KOPT-K1 (cell line): ENCODE measurements around the gene ADTRP.
"Not testable (repeated sequence)": the region's sequence is repeated elsewhere in the genome, so short reads cannot be mapped to it uniquely, and the experiment has no call there.

Source experiments
- H3K27ac ChIP-seq: fragments of 200-600 bp; sonication (generic); 2 replicates; pipeline ENCODE4 v1.5.1; 2016; ENCODE audit warnings: antibody characterized with exemption, mild to moderate bottlenecking, low read depth, low read length; ENCODE audit not compliant: poor library complexity, severe bottlenecking
- H3K36me3 ChIP-seq: fragments of 200-600 bp; sonication (generic); 2 replicates; pipeline ENCODE4 v1.5.1; 2017; ENCODE audit warnings: antibody characterized with exemption, mild to moderate bottlenecking, low read length, moderate library complexity; ENCODE audit not compliant: insufficient read depth
- H3K9me3 ChIP-seq: fragments of 200-600 bp; sonication (generic); 2 replicates; pipeline ENCODE4 v1.5.1; 2017; ENCODE audit warnings: antibody characterized with exemption, low read length, mild to moderate bottlenecking; ENCODE audit not compliant: insufficient read depth, poor library complexity, severe bottlenecking

ADTRP gene

DNA sequence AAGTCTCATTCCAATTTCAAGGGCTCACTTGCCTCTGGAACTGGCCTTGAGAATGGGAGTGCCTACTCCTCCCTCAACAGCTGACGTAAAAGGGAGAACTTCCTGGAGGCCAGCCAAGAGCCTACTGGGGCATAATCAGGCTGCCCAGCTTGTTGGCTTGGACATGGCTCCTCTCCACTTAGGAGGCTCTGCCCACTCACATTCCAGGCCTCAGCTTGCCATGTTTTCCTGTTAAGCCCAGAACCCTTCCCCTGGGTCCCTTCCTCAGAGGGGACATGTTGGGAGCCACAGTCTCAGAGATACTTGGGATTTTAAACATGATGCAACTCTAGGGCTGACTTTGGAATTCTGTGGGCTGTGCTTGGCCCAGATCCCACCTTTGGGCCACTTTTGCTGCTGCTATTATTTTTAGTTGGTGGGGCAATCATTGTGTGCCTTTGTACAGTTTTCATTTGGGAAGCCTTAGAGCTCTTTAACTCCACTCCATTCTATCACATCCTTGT, 31.5 kb upstream of the ADTRP start:
- Histone ChIP-seq H3K27ac (no peak overlapping the region), H3K36me3 (no peaks in the 10 kb centered on the region)

DNA sequence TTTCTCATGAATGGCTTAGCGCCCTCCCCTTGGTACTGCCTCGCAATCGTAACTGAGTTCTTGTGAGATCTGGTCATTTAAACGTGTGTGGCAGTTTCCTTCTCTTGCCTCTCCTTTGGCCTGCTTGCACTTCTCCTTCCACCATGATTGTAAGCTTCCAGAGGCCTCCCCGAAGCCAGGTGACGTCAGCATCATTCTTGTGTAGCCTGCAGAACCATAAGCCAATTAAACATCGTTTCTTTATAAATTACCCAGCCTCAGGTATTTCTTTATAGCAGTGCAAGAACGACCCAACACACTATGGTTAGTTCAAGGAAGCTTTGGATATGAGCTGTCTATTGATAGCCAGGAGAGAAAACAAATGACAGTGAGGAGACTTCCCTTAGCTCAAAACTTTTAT, 29.5 kb upstream of the ADTRP start:
- Histone ChIP-seq H3K36me3 (no peaks in the 10 kb centered on the region), H3K9me3 (no peaks in the 10 kb centered on the region), H3K27ac (no peak overlapping the region)

More for the DNA sequence above, 31.5 kb upstream of the ADTRP start:
- no peaks in the 10 kb centered on the region for H3K9me3 ChIP-seq

DNA sequence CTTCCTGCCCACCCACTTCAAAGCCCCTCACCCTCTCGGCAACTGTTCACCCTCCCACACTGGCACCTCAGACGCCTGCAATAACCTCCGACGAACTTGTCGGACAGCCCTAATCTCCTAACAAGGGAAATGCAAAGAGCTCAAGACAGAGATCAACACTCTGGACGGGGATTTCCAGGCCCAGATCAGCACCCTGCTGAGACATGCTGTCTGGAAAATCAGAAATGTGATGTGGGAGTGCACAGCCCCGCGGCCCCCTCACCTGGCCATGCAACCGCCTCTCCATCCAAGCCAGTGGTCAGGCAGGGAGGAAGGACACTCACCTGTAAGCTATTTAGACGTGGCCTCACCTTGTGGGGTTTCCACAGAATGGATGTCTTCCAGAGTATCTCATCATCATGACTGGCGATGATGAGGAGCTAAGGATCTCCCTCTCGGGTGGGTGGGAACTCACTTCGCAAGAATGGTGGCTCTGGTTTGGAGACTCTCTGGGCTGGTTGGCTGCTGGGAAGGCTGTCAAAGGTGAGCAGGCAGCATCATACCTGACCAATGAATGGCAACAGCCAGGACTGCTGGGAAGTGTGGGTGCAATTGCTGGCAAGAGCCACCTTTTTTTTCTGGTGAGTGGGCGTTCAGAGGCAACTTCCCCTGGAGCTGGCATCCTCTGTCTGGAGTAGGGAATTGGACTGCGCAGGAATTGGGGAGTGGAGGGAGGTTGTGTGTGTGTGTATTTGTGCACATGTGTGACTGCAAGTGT, 28.1 kb upstream of the ADTRP start:
- Histone ChIP-seq H3K9me3 (no peaks in the 10 kb centered on the region), H3K36me3 (no peaks in the 10 kb centered on the region), H3K27ac (no peak overlapping the region)

DNA sequence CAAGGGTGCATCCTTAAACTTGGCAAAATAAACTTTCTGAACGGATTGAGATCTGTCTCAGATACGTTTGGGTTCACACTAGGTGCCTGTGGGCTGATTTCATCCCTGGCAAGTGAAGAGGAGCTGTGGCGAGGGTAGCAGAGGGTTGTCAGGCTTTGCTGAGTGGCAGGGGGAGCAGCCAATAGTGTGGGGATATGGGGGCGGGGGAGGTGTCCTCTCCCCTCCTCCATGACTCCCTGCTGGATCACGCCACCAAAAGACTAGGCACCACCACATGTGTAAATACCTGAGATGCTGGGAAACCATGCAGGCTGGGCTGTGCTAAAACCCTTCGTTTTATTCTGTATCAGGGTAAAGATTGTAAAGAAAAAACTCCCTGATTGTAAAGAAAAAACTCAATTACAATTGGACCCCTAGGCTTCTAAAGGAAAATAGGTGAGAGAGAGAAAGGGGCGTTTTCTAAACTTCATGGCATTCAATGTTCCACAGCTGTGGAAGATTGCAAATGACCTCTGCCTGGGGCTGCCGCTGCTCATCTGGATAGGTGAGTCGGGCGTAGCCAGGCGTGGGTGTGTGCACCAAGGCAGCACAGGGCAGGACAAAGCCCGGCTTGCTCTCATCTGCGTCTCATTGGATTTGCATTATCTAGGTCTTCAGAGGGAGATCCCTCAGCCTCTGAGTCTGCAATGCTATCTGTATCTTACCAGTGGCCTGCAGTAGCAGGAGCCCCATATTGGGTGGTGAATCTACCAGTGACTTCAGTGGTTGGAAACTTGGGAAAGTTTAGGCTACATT, 26.9 kb upstream of the ADTRP start:
- Histone ChIP-seq H3K27ac (no peak overlapping the region), H3K9me3 (no peaks in the 10 kb centered on the region), H3K36me3 (no peaks in the 10 kb centered on the region)

DNA sequence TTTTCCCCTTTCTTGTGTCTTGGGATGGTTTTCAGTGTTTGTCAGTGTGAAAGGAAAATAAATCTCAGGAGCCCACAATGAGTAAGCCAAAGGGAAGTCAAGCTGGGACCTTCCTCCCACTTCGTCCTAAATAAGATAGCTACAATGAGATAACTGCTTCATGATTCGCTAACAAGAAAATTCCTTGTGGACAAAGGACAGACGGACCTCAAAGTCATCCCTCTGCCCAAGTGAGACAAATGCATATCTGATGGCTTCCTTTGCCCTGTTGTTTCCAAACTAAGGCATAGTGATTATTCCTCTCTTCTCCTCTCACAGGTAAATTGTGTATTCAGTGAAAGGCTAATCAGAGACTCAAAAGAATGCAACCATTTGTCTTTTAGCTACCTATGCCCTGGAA, 26.1 kb upstream of the ADTRP start:
- Histone ChIP-seq H3K27ac (no peak overlapping the region), H3K36me3 (no peaks in the 10 kb centered on the region), H3K9me3 (no peaks in the 10 kb centered on the region)

DNA sequence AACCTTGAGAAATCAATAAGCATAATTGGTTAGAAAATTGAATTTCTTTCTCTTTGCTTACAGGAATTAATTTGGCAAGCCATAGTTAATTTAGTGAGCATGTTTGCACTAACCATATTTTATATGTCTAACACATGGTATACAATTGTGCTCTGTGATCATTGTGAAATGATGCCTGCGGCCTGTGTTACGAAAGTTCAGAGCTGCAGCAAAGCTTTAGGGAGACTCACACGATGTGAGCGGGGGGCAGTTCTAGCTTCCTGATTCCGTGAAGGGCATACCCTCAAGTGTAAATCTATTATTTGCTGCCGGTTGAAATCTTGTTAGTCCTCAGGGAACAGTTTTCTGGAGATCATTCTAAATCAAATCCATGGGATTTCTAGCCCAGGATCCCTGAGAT, 25.5 kb upstream of the ADTRP start:
- H3K27ac ChIP-seq: no peak overlapping the region
- H3K36me3 ChIP-seq: no peaks in the 10 kb centered on the region
- no peaks in the 10 kb centered on the region for H3K9me3 ChIP-seq

DNA sequence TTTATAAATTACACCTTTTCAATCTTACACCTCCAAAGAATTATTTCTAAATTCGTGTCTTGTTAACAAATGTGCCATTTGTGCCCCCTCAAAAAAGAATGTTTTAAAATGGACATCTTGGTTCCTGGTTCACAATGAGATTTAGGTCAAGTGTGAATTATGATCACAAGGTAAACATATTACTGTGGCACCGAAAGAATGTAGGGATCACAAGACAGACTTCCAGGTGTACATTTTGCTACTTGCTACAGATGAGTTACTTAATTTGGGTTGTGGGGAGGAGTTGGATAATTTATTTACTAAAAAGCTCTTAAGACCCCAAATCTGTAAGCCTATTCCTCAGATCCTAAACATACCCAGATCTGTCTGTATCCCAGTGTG, 25.0 kb upstream of the ADTRP start:
- Histone ChIP-seq H3K27ac (no peak overlapping the region), H3K36me3 (no peaks in the 10 kb centered on the region), H3K9me3 (no peaks in the 10 kb centered on the region)

DNA sequence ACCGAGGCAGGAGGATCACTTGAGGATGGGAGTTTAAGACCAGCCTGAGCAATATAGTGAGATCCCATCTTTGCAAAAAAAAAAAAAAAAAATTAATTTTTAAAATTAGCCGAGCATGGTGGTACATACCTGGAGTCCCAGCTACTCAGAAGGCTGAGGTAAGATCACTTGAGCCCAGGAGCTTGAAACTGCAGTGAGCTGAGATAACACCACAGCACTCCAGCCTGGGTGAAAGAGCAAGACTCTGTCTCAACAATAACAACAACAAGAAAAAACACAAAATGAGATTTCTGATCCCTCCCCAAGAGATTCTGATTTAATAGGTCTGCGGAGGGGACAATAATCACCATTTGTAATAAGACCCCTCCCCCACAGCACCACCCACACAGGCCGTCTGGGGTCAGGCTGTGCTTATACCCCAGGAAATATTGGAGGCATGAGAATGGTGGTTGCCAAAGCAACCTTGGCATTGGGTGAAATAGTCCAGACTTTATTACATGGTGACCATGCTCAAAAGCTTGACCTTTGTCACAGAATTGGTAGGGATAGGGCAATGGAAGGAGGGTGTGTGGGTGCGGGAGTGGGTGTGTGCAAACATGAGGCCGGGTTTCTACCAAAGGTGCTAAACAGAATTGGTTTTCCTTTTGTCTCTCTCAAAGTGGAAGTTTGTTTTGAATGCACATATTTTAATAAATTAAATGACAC, 24.4 kb upstream of the ADTRP start:
- no peak overlapping the region for H3K27ac ChIP-seq
- no peaks in the 10 kb centered on the region for H3K9me3 ChIP-seq
- no peaks in the 10 kb centered on the region for H3K36me3 ChIP-seq

DNA sequence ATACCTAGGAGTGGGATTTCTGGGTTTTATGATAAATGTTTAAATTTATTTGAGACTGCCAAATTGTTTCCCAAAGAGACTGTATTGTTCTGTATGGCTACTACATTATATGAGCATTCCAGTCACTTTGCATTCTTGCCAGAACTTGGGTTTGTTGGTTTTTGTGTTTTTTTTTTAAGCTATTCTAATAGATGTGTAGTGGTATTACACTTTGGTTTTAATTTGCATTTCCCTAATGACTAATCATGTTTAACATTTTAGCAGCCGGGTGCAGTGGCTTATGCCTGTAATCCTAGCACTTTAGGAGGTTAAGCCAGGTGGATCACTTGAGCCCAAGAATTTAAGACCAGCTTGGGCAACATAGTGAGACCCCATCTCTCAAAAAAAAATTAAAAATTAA, 21.9 kb upstream of the ADTRP start:
- H3K27ac ChIP-seq, H3K9me3 ChIP-seq, H3K36me3 ChIP-seq: not testable (repeated sequence)

DNA sequence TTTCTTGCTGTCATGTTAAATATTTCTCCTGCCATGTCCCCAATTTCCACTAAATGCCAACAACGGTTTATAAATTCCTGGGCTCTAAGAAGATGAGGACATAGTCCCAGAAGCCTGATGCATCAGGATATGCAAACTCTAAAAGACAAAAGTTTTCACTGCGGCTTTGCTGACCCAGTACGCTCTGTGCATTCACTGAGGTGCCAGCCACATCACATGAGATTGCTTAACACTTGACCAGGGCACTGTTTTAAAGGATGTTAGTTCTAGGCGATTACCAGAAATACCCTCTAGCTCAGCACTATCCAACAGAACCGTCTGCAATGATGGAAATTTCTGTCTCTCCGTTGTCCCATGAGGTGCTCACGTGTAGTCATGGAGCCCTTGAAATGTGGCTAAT, 19.9 kb upstream of the ADTRP start:
- H3K36me3 ChIP-seq: no peaks in the 10 kb centered on the region
- H3K9me3 ChIP-seq: no peaks in the 10 kb centered on the region
- H3K27ac ChIP-seq: no peak overlapping the region

DNA sequence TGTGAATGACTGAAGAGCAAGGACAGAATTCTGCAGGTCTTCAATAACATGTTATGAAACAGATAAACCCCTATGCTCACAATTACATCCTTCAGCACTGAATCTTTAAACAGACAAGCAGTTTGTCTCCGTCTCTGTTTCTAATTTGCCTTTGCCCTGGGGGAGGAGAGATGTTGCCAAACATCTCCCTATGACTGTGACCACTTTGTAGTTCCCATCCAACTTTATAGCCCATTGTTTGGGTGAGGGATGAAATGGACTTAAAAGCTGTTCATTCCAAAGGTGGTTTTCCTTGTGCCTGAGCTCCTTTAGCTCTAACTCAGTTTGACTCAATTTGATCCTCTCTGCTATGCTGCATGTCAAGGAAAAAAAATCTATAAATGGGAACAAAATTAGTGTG, 19.5 kb upstream of the ADTRP start:
- Histone ChIP-seq H3K27ac (no peak overlapping the region), H3K36me3 (no peaks in the 10 kb centered on the region), H3K9me3 (no peaks in the 10 kb centered on the region)

DNA sequence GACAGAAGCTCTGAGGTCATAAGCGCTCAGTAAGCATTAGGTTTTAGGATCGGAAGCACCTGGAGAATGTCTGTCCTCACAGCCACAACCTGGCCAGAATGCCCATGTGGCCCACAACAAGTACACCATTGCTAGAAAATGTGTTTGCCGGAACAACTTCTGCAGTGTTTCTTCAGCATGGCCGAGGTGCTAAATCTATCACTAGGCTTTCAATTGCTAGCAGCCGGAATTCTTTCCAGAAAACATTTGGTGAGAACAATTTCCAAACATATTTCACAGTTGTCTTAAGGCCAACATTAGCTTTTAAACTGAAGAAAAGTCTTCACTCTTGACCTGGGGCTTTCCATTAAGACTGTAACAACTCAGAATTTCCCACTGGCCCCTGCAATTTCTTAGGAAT, 18.2 kb upstream of the ADTRP start:
- H3K36me3 ChIP-seq: no peaks in the 10 kb centered on the region

DNA sequence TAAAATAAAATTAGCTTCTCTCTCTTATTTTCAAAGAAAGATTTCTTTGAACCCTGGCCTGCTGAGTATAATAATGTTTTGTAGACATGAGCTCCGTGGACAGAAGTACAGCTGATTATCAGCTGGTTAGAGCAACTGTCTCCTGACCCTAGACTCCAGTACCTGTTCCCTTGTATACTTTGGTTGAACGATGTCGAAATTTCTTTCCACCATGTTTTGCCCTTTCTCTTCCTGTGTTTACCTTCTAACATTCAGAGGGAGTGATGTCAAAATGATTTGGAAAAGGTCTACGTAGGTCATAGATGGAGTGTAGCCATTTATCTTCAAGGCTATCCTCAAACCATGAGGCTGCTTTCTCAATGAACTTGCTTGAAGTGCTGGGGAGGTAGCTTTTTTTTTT, 16.8 kb upstream of the ADTRP start:
- Histone ChIP-seq H3K36me3 (no peaks in the 10 kb centered on the region), H3K9me3 (no peaks in the 10 kb centered on the region), H3K27ac (no peak overlapping the region)

More for the DNA sequence above, 18.2 kb upstream of the ADTRP start:
- Histone ChIP-seq H3K9me3 (no peaks in the 10 kb centered on the region), H3K27ac (no peak overlapping the region)

DNA sequence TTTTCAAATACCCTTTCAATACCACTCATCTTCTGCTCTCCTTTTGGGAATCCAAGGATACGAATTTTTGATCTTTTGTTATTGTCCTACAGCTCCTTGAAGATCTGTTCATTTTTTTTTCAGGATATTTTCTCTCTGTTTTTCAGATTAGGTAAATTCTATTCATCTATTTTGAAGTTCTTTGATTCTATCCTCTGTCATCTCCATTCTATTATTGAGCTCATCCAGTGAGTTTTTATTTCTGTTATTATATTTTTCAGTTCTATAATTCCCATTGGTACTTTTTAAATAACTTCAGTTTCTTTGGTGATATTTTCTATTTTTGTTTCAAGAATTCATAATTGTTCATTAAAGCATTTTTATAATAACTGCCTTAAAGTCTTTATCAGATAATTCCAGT, 14.7 kb upstream of the ADTRP start:
- H3K36me3 ChIP-seq: no peaks in the 10 kb centered on the region
- no peaks in the 10 kb centered on the region for H3K9me3 ChIP-seq
- no peak overlapping the region for H3K27ac ChIP-seq

DNA sequence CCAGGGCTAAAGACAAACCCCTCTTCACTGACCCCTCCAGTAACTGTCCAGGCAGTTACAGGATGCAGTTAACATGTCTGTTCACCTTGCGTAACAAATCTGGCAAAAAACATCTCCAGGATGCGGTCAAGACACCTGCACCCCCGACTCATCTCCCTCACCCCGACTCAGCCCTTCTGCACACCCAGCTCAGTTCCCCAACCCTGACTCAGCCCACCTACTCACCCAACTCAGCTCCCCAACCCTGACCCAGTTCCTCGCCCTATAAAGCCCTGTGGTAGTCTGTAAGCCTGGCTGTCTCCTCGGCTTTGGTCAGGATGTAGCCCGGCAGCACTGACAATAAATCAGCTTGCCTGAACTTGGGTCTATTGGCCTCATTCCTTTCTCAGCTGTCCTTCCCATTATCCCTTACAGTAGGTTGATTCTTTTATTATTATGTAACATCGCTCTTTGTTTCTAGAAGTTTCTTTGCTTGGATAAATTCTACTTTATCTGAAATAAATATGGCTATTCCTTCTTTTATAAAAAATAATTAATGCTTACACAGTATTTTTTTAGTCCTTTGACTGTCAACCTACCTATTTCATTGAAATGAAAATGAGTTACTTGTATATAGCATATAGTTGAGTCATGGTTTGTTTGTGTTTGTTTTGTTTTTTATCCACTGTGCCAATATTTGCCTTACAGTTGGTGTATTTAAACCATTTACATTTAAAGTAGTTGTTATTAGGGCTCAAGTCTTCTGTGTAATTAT, 12.9 kb upstream of the ADTRP start:
- H3K9me3 ChIP-seq: no peaks in the 10 kb centered on the region
- H3K36me3 ChIP-seq: no peaks in the 10 kb centered on the region
- H3K27ac ChIP-seq: no peak overlapping the region
